Limb (tissue), 2 donors: ENCODE data around the gene SIK3.
"Not testable (repeated sequence)": the region's sequence is repeated elsewhere in the genome, so short reads cannot be mapped to it uniquely, and the experiment has no call there.

Source experiments
- DNase-seq, 2 donors: peaks; one replicate each; pipeline ENCODE4 v3.0.0-alpha.2; 2016; ENCODE audit errors: extremely low spot score in 2 of 2

SIK3 gene

GRCh38 chr11:117076941-117077691 is 21.1 kb downstream of the SIK3 start:
- DNase-seq, result no peak

DNA sequence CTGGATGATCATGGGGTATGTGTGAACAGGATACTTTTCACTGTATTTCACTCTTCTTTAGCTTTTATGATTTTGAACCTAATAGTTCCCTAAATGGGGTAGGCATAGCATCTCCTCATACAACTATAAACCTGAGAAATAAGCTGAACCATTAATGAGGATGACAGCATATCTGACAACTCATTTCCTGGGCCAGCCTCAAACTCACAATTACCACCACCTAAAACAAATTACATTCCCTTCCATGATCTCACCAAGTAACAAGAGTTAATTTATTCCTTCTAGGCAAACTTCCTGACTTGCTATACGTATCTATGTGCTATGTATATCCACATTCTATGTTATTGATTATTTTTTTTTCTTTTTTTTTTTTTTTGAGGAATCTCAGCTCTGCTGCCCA is 23.0 kb downstream of the SIK3 start:
- no peak for DNase-seq

DNA sequence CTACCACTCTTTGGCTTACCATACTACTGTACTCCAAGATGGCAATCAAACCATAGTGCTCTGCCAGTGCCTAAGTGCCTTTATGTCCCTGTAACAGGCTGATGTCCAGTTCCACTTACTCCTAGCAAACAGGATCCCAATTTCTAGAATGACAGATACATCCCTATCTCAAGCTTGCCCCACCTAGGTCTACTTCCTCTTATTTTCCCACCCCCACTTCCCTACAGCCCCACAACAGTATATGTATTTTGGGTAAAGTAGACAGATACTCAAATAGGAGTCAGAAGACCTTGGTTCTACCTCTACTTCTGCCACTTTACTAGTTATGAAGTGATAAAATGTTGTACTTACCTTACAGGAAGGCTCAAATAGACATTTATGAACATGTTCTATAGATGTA is 24.1 kb downstream of the SIK3 start:
- DNase-seq, result no peak

GRCh38 chr11:117073539-117073938 is 24.7 kb downstream of the SIK3 start:
- no peak for DNase-seq

DNA sequence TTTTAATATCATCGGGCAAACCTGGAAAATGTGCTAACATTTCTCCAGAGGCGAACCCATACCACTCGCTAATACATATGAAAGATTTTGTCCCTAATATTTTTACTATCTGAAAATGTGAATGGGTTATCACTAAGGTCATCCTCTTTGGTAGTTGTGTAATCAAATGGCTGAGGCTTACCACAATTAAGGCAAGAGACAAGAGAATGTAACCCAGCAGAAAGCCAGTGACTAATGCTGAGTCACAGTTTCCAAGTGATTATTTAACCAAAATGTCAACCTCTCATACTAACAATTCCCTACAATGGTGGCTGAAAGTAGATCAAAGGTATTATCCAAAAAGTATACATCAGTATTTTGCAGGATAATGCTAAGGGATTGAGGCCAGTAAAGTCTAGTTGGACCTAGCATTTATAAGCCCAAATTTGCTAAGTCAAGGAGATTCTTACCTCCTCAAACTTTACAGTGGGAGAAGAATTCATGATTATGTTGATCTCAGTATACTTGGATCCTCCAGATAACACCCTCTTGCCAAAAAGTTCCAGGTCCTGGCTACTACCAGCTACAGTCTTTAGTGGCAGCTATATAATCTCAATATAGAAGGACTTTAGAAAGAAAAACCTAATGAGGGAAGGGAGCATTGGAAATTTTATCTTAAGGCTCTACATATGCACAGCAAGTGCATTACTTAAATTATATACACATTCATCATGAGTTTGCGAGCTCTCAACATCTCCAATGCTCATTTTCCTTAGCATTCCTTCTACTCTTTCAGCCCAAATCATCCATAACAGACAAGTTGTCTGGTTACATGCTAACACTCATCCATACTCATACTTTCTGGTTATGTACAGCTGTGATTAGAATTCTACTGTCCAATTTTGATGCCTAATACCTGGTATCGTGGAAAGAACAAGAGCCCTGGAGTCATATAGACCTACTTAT is 25.4 kb downstream of the SIK3 start:
- no peak for DNase-seq

DNA sequence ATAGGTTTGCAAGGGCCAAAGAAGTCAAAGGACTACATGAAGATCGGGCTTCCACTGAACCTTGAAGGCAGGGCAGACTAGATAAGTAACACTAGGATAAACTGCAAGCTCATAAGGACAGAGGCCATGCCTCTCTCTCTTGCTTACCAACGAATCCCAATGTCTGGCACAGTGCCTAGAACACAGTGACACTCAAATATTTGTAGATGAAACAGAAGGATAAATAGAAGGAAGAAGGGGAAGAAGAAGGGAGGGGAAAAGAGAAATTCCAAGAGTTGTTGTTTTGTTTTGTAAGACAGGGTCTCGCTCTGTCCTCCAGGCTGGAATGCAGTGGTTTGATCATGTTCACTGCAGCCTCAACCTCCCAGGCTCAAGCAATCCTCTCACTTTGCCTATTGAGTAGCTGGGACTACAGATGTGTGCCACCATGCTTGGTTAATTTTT is 26.9 kb downstream of the SIK3 start:
- no peak for DNase-seq

DNA sequence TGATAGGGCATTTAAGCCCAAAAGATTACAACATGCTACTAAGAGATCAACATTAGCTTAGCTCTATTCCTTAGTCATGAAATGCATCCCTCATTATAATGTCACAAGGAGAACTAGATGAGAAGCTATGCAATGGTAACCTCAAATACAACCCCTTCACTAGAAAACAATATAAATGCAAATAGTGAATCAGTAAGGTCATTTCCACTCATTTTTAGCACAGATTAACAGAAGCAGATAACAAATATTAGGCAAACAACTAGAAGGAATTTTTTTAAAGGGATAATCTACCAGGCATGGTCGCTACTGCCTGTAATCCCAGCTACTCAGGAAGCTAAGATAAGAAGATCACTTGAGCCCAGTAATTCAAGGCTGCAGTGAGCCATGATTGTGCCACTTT is 28.2 kb downstream of the SIK3 start:
- DNase-seq, result no peak

GRCh38 chr11:117068303-117068860 is 29.8 kb downstream of the SIK3 start:
- DNase-seq, result no peak

DNA sequence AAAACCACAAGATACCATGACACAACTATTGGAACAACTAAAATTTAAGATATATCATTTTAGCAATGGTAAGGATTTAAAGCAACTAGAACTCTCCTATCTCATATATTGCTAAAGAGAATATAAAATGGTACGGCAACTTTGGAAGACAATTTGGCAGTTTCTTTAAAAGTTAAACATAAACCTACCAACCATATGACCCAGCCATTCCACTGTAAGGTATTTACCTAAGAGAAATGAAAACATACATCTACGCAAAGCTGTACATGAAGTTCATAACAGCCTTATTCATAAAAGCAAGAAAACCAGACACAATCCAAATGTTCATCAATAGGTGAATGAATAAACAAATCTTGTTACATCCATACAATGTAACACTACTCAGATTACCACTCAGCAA is 31.3 kb downstream of the SIK3 start:
- DNase-seq, result no peak

GRCh38 chr11:117064275-117064674 is 34.0 kb downstream of the SIK3 start:
- DNase-seq, result no peak

- no peak for DNase-seq
Measured at GRCh38 chr11:117062498-117062897, 35.7 kb downstream of the SIK3 start.

DNA sequence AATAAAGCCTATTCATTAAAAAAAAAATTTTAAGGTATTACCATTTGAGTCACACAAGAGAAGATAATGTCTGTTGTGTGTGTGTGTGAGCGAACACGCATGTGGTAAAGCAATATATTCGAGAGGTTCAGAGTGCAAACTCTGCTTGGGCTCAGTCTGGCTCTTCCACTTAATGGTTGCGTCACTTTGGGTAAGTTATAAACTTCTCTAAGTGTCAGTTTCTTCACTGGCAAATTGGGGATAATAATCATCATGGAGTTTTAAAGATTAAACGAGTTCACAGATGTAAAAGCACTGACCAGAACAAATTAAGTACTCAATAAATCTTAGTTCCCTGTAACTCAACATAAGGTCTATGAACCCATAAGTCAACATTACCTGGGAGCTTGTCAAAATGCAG is 37.0 kb downstream of the SIK3 start:
- no peak for DNase-seq

DNA sequence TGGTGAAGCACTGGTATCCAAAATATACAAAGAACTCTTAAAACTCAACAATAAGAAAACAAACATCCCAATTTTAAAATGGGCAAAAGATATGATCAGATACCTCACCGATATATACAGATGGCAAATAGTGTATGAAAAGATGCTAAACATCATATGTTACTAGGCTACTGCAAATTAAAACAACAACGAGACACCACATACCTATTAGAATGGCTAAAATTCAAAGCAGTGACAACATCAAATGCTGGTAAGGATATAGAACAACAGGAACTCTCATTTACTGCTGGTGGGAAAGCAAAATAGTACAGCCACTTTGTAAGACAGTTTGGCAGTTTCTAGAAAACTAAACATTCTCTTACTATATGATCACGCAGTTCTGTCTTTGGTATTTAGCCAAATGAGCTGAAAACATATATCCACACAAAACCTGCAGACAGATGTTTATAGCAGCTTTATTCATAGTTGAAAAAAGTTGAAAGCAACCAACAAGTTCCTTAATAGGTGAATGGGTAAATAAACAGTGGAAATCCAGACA is 38.5 kb downstream of the SIK3 start:
- DNase-seq, result no peak

GRCh38 chr11:117058761-117059261 is 39.4 kb downstream of the SIK3 start:
- DNase-seq, result no peak

DNA sequence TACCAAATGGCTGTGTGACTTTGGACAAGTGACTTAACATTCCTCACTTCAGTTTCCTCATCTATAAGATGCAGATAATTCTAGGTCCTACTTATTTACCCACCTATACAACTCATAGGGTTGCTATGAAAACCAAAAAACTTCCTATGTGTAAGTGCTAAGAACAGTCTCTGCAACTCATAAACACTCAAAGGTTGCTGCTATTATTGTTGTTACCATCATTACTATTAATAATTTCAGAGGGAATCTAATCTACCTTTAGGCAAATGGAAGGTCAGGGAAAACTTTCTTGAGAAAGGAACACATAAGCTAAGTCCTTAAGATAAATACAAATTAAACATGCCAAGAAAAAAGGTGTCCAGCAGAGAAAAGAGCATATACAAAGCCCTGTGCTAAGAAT is 40.5 kb downstream of the SIK3 start:
- DNase-seq, result no peak

- DNase-seq, result no peak
Measured at GRCh38 chr11:117057317-117057716, 40.9 kb downstream of the SIK3 start.

DNA sequence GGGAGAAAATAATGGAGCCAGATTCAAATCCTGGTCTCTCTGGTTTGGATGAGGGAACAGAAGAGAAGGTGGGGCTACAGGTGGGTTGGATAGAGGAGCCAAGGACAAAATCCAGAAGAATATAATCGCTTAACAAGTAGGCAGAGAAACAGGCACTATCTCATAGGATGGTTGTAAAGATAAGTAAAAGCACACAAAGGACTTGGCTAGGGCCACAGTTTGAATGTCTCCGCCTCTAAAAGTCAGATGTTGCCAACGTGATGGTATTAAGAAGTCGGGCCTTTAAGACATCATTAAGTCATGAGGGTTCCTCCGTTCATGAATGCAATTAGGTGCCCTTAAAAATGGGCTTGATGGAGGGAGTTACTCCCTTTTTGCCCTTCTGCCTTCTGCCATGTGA is 42.8 kb downstream of the SIK3 start:
- DNase-seq, result no peak

GRCh38 chr11:117054382-117054781 is 43.8 kb downstream of the SIK3 start:
- DNase-seq, result no peak

DNA sequence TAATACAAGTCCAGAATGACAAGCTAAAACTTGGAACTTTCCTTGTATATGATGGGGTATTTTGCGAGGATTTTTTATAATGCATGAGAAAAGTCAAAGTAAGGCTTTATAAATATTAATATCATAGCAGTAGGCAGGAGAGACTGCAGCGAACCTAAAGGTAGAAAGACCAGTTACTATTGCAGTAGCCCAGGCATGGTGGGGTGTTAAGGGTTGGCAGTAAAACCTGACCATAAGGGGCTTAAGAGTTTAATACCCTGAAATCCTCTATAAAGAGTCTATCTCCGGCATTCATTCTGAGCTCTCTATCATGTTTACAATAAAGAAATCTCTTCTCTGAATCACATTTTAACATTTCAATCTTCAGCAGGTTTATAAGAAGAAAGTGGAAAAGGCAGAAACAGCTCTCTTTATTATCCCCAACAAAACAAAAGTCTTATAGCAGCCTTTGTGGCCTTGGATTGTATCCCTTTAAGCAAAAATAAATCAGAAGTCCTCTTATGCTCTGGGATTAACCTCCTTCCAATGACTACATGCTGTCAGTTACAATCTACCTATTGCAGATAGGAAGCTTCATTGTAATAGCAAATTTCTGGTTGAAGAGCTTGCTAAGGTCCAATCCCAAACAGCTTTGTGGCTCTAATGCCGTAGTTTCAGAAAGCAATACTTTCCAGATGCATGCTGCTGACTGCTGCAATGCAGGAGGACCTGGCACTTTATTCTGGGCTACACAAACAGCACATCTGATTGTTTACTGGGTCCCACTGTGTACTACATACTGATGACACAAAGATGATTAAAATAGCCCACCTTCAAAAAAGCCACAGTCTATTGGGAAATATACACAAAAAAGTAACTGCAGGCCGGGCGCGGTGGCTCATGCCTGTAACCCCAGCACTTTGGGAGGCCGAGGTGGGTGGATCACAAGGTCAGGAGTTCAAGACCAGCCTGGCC is 45.8 kb downstream of the SIK3 start:
- DNase-seq, result no peak

- not testable (repeated sequence) for DNase-seq
Measured at GRCh38 chr11:117050121-117050520, 48.1 kb downstream of the SIK3 start.

DNA sequence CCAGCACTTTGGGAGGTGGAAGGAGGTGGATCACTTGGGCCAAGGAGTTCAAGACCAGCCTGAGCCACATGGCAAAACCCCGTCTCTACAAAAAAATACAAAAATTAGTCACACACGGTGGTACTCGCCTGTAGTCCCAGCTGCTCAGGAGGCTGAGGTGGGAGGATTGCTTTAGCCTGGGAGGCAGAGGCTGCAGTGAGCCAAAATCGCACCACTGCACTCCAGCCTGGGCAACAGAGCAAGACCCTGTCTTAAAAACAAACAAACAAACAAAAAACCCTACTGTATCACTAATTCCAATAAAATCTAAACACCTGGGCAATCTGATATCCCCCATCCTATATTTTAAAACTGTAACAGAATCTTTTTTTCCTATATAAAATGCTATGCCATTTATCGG is 51.6 kb downstream of the SIK3 start:
- not testable (repeated sequence) for DNase-seq
